HG03521 (cell line): Measurements from ENCODE around the gene EXD3.

Source experiments
- ATAC-seq: cut with Tn5 transposase; IDR thresholded peaks from one replicate; pipeline ENCODE4 v1.9.1; 2021; ENCODE audit warnings: mild to moderate bottlenecking, moderate library complexity; ENCODE audit not compliant: unreplicated experiment

The EXD3 gene

DNA sequence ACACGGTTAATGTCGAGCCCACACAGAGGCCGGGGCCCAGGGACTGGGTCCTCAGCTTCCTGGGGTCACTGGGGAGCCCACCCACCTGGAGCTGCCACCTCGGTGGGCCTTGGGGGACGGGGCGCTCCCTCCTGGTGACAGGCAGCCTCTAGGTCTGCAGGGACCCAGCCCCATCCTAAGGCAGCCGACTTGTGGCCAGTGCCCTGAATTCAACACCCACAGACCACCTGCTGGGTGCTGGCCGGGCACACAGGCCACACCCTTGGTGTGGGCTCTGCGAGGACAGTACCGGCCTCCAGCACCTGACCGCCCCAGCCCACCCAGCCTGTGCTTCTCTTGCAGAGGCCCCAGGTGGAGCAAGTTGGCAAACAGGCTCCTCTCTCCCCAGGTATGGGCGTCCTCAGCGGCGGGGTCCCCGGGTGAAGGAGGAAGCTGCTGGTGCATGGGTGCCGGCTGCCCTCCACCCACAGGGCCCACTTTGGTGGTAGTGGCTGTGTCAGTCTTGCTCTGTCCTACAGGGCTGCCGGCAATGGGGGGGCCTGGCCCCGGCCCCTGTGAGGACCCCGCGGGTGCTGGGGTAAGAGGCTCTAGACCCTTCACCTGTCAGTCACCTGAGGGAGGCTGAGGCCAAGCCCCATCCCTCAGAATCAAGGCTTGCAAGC, 9.9 kb upstream of the EXD3 start:
- ATAC-seq, result no peak

DNA sequence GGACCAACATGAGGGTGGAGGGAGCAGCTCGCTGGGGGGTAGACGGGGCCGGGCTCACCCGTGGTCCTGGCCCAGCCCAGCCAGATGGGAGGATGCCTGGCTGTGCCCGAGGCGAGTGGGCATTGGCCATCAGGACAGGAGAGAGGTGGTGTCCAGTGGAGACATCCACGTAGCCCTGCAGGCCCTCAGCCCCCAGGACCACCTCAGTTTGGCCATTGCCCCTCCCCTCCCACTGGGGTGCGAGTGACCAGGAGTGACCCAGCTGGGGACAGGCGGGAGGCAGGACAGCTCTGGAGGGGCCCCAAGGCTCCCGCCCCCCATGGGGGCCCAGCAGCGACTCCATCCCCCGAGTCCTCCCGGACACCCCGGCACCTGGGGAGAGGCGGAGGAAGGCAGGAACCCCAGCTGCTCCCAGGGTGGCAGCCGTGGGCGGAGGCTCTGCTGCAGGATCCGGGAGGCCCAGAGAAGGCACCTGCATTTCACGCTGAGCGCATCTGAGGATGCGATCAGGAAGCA, 8.5 kb upstream of the EXD3 start:
- ATAC-seq, result no peak

DNA sequence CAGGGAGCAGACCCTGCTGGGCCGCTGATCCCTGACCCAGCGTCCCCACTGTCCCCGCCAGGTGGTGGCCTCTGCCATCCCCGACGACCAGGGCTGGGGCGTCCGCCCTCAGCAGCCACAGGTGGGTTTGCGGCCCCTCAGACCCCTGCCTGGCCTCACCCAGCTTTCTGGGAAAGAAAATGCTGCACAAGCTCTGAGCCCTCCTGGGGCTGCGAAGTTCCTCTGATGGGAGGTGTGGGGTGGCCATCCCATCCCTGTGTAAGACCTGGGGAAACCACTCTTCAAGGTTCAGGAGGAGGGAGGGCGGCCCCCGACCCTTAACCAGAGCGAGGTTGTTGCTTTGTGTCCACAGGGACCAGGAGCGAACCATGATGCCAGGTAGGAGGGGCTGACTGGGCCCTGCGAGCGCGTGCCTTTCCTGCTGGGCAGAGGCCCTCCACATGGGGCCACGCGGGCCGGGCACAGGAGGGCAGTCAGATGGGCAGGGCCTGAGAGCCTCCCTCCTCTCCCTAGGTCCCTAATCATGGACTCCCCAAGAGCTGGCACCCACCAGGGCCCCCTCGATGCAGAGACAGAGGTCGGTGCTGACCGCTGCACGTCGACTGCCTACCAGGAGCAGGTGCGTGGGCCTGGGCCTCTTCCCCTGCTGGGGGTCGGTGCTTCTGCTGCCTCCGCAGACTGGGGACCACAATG, 7.9 kb upstream of the EXD3 start:
- ATAC-seq, result no peak

DNA sequence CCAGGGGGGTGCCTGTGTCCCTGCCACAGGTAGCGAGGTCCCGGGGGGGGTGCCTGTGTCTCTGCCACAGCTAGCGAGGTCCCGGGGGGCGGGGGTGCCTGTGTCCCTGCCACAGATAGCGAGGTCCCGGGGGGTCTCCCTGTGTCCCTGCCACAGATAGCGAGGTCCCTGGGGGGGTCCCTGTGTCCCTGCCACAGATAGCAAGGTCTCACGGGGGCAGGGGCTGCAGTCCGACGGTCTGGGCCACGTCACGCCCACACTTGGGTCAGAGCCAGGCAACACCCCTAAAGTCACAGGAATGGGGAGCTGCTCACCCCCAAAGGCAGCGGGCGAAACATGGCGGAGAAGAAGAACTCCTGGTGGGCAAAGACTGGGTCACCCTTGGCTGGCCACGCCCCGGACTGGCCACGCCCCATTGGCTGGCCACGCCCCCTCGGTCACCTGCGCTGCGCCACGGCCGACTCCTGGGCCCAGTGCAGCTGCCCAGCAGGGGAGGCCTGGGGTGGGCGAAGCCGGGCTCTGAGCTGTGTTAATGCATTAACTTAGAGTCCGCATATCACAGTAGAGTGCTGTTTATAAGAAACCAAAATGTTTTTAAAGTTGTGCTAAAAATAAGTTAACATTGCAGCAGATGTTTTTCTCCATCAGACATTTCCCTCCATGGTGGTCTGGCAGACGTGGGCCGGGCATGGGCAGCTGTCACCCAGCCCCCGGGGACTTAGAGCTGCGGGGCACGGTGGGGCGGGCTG, 7.2 kb upstream of the EXD3 start:
- ATAC-seq, result no peak

DNA sequence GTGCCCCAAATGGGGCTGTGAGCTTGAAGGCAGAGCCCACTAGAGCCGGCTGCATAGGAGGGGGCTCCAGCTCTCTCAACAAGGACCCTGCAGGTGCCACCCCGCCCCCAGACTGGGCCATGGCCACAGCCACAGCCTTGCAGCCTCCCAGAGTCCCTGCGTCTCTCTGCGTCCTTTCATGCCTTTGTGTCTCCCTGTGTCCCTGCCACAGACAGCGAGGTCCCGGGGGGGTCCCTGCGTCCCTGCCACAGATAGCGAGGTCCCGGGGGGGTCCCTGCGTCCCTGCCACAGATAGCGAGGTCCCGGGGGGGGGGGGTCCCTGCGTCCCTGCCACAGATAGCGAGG, 6.6 kb upstream of the EXD3 start:
- ATAC-seq, result no peak

DNA sequence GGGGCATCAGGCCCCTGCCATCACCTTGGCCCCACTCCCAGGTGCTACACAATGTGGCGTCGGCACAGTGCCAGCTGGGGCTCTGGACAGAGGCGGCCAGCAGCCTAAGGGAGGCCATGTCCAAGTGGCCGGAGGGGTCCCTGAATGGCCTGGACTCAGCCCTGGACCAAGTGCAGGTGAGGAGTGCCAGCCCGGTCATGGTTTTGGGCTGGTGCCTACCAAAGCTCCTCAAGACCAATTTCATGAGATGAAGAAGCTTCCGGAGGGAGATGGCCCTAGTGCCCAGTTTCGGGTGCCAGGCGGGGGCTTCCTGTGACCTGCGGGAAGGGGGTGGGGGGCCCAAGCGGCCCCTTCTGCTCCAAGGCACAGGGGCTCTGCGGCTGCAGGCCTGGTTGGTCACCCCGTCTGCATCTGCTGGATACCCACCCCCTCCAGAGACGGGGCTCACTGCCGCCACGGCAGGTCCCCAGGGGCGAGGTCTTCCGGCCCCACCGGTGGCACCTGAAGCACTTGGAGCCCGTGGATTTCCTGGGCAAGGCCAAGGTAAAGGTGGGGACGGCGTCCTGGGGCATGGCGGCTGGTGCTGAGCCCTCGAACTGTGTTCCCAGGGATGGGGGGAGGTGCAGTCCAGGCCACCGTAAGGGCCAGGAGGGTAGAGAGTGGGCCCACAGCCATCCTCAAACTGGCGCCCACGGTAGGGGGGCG, 6.0 kb upstream of the EXD3 start:
- ATAC-seq, result no peak

DNA sequence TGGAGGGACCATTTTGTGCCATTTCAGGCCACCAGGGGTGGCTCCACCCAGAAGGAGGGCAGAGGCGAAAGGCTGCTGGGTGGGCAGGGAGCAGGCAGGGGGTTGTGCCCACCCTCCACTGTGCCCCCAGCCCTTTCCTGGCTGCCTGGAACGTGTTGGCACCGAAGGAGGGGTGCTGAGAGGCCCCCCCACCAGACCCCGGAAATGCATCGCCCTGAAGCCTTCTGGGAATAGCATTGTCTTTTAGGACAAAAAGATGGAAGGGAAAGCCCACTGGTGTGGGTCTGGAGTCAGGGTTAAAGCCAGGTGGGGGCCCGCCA, 5.3 kb upstream of the EXD3 start:
- no peak for ATAC-seq

DNA sequence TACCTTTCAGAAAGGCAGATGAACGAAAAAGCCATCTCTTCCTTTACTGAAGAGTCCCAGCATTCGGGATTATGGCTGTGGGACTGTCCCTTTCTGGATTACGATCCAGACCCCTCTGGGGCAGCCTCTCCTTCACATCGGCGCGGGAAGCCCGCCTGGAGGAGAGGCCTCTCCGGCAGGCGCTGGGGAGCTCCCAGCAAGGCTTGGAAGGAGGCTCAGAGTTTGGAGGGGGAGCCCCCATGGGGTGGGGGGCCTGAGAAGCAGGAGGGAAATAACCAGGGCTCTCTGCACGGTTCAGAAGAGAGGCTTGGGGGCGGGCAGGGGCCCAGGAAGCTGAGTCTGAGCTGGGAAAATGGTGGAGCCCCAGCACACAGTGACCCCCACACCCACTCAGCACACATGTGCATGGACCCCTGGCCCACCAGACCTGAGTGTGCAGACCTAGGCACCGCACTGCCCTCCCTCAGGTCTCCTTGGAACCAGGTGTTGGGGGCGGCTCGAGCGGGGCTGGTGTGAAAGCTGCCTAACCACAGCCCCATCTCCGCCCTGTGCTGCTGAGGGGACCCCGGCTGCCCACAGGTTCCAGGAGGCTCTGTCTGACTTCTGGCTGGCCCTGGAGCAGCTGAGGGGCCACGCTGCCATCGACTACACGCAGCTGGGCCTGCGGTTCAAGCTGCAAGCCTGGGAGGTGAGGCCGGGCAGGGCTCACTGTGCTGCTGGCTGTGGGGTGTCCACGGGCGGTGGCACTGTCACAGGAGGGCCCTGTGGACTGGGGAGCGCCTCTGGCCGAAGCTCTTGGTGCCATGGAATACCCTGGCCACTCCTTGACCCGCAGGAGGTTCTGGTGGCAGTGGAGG, 4.7 kb upstream of the EXD3 start:
- no peak for ATAC-seq

DNA sequence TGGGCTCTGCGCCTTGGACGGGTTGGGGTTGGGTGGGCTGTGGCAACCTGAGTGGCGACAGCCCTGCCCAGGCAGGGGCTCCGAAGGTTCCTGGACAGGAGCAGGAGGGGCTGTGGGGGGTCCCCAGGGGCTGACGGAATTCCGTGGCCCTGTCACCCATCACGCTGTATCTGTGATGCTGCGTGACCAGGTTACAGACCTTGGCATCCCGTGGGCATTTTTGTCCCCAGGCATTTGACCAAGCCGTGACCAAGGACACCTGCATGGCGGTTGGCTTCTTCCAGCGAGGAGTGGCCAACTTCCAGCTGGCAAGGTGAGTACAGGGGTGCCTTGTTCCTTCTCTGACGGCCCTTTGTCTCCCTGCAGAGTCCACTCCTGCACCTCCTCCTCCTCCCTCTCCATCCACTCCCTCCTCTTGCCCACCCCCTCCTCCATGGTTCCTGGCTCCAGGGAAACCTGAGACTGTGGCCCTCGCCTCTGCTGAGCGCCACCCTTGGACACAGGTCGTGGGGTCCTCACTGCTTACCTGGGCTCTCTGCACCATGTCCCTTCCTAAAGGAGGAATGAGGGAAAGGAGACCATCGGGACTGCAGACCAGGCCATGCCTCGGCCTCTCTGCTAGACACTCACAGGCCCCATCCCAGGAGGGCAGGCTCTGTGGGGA, 3.2 kb upstream of the EXD3 start:
- no peak for ATAC-seq

DNA sequence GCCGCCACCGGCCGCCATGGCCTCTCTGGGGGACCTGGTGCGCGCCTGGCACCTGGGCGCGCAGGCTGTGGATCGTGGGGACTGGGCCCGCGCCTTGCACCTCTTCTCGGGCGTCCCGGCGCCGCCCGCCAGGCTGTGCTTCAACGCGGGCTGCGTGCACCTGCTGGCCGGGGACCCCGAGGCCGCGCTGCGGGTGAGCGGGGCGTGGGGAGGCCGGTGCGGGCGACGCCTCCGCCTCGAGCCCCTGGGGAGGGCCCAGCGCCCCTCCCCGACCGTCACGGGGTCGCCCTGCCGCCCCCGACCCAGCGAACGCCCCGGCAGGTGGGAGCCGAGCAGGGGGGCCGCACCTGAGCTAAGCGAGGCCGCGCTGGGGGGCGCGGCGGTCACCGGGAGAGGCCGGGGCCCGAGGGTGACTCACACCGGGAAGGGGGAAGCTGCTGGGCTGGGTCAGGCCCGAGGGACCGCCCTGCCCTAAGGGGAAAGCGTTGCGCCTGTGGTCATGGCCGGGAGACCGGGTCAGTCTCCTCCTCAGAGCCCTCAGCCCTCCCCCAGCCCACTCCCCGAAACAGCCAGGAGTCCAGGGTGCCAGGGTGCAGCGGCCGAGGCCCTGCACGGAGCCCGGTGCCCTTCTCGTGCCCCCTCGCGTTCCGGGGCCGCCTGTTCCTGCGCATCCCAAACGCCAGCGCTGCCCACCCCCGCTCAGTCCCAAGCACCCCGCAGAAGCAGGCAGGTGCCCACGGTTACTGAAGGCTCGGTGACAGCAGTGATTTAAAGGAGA, 741 bp upstream of the EXD3 start:
- ATAC-seq, result peak; percentile 27

DNA sequence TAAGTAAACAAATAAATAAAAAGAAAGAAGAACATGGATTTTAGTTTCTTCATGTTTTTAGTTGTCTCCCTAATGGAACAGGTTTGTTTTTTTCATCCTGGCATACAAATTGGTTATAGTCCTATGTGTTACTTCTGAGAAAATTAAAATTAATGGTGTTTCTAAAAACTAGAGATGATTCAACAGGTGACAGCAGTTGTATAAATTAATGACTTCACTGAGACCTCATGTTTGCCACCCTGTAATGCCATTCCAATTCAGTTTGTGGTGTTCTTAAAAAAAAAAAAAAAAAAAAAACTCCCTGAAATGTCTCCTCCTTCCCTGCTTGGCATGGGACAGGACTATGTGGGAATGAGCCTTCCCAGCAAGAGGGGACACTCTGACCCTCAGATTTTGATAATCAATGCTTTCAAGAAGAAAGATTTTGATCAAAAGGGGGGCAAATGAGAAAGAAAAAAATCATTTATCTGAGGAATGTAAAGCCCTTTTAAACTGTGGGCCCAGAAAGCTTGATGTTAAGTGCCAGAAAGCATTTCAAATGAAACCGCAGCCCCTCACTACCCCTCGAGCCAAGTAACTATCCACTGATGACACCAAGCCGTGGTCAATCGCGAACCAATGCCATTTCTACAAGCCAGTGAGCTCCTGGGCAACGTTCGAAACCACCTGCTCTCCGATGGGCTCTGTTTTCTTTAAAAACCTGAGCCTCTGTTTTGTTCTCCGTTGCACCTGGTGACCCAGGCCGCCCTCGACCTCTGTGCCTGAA, 941 bp downstream of the EXD3 start:
- ATAC-seq, result no peak

DNA sequence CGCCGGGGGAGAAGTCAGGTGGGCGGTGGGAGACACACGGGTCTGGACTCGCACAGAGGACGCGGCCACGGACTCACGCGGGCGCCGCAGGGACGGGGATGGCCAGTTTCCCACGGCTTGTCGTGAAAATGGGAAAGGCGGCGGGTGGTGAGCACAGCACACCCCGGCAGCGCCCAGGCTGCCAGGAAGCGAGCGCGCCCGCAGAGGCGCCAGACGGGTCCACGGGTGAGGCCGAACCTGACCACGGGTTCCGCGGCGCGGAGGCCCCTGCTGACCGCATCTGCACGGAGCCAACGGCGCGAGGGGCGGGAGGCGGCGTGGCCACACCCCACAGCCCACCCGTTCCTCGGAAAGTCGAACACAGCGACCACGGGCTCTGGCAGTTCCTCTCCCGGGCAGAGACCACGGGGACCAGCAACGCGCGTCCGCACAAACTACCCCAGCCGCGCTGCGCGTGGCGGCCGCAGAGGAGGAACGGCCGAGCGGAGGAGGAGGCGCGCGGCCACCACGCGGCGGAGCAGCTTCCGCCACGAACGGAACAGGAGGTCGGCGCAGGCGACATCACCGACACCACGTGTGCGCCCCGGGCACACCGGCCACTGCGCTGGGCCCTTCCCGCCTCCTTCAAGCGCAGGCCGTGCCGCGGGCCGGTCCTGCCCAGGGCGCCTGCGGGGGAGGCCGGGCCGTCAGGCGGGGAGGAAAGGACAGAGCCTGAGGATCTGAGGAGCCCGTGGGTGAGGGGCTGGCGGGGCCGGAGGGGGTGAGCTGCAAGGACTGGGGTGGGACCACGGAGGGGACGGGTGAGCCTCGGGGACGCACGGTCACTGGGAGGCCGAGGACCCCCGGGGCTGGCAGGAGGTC, 5.6 kb downstream of the EXD3 start:
- ATAC-seq, result no peak

DNA sequence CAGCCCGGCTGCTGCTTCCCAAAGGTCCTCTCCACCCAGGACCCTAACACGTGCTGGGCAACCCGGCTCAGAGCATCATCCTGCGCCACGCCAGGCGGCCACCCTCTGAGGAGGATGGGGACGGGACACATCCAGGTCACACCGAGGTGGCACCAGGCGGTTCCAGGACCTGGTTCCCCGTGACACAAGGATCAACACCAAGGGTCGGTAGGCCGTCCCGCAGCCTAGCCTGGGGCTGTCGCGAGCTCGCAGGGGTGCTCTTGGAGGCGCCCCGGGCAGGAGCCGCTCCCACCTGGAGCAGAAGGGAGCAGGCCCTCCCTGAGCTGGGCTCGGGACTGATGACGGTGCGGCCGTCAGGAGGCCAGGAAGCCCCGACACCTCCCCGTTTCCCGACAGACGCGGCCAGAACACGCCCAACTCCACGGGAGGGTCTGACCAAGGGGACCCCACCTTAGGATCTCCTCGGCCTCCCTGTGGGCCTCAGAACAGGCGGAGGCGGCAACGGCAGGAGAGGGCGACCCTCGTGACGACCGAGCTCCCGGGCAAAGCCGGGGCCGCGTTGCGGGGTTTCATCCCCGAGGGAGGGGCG, 6.3 kb downstream of the EXD3 start:
- ATAC-seq, result no peak

DNA sequence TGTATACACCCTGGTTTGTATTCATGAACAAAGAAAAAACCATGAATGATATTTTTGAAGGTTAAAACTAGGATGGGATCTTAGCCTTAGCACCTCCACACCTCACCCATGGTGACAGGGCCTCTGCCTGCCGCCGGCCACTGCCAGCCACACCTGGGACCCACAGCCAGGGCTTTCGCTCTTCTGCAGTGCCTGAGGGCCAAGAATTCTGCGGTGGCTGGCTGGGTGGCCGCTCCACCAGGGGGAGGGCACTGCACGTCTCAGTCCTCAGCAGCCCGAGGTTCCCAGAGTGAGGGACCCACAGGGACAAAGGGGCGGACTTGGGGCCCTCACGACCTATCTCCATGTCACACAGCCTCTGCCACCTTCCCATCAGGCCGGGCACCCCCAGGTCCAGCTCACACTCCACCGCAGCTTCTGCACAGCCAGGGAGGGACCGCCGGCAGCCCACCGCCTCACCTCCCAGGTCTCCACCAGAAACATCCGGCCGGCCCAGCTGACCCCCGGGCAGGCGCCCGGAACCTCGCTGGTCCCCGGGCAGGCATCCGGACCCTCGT, 6.9 kb downstream of the EXD3 start:
- ATAC-seq, result no peak

DNA sequence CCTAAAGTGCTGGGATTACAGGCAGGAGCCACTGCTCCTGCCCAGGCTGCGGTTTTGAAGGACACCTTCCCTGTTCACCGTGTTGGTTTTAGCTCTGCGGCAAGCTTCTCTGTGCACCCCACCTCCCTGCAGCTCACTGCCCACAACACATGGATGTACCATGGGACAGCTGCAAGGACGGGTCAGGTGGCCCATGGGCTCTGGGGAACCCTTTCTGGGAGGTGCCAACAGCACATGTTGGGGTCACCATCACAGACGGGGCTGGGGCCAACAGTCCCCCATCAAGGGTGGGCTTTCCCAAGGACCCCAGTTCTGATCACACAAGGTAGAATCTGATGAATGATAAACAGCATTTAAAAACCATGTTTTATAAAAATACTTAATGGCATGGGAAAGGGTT, 7.5 kb downstream of the EXD3 start:
- ATAC-seq, result no peak

DNA sequence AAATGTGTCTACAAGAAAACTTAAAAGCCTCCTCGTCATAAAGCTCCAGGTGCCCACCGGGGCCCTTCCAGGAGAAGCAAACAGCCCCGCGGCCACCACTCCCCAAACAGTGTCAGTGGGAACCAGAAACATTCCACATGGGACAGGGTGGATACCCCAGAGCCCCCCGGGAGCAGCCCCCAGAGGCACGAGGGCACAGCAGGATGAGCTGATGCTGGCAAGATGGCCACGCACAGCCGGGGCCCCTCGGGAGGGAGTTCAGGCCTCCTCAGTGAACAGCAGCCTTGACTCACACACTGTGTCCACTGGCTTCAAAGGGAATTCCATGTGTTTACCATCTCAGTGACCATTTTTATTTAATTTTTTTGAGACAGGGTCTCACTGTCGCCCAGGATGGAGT, 10.5 kb downstream of the EXD3 start:
- ATAC-seq, result no peak
